IPS DF 4.7 (cell line): Measurements from ENCODE around the gene SRCIN1.

ENCODE experiments used
- DNase-seq: peaks from one replicate; pipeline ENCODE4 v3.0.0-alpha.2; 2013; ENCODE audit warnings: low spot score; ENCODE audit errors: extremely low read depth

Gene SRCIN1

DNA sequence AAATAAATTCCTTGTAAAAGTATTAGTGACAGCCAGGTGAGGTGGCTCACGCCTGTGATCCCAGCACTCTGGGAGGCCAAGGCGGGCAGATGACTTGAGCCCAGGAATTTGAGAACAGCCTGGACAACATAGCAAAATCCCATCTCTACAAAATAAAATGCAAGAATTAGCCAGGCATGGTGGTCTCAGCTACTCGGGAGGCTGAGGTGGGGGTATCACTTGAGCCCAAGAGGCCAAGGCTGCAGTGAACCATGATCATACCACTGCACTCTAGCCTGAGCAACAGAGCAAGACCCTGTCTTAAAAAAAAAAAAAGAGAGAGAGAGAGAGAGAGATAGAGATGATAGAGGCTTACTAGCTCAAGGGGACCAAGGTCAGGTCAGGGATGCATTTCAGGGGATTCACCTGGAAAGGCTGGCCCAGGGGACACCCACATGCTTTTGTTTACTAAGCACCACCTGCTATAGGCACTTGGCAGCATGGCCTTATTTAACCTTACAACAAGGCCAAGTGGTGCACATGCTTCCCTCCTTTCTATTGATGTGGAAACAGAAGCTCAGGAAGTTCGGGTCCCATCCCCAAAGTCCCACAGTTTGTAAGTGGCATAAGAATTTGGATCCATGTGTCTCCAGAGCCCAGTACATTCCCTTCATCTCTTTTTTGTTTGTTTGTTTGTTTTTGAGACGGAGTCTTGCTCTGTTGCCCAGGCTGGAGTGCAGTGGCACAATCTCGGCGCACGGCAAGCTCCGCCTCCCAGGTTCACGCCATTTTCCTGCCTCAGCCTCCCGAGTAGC, 12.4 kb upstream of the SRCIN1 start:
- no peak for DNase-seq

DNA sequence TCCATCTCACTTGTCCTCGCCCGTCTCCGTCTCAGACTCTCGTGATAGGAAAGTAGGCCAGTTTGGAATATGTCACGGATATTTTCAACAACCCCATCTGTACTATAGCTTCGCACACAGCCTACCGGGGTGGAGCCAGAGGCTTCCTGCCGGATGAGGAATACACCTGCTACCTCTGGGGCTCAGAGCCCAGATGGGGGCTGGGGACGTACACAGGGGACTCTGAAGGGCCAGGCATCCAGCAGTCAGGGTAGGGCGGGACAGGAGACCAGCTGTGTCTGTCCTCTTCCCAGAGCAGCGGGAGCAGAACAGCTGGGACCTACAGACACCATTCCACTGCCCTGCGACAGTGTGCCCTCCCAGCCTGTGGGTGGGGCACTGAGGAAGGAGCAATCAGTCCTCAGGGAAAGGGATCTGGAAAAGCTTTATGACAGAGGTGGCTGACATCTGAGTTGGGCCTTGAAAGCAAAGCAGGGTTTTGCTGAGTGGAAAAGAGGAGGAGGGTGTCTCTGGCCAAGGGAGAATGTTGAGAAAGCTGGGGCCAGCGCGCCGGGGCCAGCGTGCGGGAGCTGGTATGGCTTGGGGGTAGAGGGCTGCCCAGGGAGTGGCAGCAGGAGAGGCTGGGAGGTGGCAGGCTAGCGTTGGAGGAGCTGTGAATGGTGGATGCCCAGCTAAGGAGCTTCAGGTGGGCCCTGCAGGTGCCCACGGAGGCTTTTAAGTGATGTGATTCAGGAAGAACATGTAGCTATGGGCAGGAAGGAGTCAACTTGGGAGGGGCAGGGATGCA, 11.5 kb upstream of the SRCIN1 start:
- DNase-seq: no peak

DNA sequence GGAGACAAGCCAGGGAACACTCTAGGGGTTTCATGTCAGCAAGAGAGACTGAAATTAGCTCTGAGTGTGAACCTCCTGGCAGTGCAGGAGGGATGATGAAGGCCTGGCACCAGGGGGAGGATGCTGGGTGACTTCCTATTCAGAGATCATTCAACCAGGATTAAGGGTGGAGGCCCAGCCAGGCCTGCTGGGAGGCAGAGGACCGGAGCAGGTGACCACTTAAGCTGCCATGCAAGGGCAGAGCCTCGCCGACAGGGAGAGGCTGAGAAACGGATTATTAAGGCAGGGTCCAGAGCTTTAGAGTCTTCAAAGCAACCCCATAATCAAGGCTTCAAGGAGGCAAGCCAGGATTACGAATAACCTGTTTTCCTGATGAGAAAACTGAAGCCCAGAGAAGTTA, 10.6 kb upstream of the SRCIN1 start:
- DNase-seq: no peak

DNA sequence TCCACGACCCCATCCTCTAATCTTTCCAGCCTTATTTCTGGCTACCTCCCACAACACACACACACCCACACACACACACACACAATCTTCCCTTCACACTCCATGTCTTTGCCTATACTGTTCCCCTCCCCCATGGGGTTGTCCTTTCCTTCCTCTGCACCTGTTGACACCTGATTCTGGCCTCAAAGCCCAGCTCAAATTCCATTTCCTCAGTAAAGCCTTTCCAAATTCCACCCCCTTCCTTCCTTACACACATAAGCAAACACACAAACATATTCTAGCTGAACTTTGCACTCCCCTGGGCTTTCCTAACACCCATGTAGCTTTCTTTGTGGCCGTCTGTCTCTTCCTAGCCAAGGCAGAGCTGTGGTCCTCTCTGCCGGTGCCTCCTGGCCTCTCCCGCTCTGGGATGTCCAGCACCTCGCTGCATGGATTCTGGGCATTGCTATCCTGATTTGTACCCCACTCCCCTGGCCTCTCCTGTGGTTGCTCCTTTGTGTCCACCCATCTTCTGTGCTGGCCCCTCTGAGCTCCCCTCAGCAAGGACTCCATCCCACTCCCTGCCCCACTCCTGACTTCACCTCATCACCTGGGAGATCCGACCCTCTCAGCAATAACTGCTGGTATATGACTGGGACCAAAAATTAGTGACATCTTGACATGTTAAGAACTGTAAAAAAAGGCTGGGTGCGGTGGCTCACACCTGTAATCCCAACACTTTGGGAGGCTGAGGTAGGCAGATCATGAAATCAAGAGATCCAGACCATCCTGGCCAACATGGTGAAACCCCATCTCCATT, 8.4 kb upstream of the SRCIN1 start:
- no peak for DNase-seq

DNA sequence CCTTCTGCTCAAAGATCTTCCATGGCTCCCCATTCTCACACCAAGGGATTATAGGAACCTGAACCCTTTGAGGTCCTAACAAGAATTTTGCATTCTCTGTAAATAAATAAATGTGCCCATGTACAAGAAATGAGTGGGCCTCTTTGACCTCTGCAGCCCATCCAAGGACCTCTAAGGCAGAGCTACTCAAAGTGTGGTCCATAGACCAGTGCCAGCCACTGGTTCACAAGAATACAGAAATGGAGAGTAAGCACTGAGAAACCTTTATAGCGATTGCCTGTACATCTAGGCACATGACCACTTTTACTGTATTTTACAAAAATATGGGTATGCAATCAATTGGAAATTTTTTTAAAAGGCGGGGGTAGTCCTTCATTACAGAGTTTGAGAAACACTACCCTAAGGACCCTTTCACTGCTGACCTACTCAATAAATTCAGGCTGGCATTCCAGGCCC, 7.8 kb upstream of the SRCIN1 start:
- DNase-seq: no peak

DNA sequence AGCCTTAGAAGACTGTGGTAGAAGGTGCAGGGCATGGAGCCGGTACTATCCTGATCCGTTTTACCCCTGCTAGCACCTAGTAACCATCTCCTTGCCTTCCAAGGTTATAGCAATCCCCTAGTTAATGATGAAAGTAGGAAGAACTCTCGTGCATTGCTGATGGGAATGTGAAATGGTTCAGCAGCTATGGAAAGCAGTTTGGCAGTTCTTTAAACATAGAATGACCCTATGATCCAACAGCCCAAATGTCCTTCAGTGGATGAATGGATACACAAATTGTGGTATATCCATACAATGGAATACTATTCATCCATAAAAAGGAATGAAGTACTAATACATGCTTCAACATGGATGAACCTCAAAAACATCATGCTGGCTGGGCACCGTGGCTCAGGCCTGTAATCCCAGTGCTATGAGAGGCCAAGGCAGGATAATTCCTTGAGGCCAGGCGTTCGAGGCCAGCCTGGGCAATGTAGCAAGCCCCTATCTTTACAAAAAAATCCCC, 6.2 kb upstream of the SRCIN1 start:
- no peak for DNase-seq

DNA sequence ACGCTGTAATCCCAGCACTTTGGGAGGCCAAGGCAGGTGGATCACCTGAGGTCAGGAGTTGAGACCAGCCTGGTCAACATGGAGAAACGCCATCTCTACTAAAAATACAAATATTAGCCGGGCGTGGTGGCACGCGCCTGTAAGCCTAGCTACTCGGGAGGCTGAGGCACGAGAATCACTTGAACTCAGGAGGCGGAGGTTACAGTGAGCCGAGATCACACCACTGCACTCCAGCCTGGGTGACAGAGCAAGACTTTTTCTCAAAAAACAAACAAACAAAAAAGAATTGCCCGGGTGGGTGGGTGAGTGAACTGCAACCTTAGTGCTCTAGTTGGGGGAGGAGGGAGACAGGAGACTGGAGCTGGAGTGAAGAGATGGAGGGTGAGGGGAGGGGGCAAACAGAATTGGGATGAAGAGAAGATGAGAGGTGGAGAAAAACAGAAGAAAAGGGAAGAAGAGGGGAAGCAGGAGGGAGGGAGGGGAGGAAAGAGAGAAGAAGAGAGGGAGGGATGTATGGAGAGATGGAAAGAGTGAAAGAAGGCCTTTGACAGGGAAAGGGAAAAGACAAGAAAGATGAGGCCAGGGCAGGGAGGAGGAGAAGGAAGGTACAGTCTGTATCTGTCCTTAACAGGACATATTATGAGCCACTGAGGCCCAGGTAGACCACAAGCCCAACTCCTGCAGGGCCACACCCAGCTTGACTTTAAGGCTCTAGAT, 5.5 kb upstream of the SRCIN1 start:
- no peak for DNase-seq

DNA sequence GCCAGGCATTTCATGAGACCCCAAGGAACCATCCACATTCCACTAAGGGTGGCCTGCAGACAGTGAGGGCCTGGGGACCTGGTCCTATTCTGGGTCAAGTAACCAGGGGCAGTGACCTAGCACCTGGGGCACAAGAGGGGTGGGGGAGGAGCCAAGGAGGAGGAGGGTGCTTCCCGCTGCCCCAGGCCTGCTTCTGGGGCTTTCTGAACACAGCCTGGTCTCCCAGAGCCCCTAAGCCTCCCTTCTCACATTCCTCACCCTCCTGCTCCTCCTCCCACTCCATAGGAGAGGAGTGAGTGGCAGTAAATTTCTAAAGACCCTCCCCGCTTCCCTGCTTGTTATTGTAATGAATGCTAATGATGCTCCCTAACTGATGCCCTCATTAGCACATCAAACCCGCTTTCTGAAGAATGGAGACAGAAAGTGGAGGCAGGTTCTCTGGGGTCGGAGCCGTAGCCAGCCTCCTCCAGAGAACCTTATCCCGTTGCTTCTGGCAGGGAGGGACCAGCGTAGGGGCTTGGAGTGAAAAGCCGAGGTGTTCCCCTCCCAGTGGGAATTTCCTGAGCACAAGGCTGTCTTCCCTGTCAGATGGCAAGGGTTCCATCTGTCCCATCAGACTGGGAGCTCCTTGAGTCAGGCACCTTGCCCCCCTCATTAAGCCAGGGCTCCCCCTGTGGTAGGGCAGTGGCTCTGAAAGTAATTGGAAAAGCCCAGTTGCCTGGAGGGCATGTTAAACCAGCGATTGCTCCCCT, 3.7 kb upstream of the SRCIN1 start:
- peak; percentile 95 for DNase-seq

DNA sequence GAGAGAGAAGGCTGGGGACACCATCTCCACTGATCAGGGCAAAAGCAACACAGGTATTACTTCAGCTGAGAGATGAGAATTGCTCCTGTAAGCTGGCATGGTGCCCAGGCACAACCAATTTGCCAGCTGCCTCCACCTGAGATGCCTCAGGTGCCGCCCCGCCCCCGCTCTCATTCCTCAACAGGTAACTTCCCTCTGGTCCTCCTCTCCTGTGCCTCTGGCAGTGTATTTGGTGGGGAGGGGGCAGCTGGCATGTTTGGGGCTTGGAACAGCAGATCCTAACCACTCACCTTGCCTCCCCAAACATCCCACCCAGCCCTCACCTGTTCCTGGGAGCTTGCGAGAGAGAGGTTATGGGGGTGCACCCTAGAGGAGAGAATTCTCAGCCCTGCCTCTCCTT, 2.9 kb upstream of the SRCIN1 start:
- DNase-seq: no peak

DNA sequence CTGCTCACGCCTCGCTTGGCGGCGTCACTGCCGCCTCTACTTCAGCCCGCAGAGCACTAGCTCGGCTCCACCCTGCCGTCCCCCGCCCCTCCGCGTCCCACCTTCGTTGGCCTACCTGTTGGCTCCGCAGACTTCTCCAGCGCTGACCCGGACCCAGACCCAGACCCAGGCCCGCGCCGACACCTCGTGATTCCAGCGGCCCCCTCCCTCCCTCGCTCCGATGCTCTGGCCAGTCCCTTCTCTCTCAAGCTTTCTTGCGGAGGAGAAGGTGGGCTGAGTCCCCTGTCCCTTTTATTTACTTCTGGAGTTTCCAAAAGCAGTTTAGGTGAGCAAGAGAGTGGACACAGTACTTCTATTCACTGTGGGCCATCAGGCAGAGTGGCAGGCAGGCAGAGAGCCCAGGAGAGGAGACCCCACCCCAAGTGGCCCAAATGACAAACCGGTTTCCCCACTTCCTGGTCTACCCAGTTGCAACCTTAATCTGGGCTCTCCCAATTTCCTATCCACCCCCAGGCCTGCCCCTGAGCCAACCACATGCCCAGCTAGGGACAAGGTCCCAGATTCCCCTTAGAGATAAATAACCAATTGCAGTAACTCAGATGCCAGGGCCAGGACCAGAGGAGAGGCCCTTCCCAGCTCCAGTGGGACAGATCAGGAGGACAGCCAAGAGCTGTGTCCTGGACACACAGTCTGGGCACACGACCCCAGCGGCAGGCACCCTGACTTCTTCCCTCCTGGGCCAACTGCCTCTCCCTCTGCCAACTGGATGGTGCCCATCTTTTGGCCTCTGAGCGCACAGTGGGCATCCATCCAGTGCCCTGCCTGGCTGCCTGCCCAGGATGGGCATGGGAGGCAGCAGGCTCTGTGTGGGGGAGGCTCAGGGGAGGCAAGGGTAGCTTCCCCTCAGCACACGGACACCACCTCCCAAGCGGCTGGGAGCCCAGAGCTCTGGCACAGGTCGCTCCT, 1.2 kb upstream of the SRCIN1 start:
- no peak for DNase-seq

DNA sequence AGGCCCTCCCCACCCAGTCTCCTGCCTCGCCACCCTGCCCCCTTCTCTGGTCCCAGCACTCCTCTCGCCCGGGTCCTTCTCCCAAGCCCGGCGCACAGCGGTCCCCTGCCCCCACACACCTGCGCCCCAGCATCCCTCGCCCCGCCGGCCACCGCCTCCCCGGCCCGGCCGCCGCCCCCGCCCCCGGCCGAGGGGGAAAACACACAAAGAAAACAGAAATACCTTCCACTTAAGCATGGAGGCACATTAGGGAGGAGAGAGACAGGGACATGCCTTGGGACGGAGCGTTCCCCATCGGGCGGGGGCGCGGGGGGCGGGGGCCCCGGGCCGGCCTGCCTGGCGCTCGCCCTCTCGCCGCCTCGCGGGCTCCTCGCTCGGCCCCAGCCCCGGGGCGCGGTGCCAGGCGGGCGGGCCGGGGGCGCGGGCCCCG, 326 bp downstream of the SRCIN1 start:
- no peak for DNase-seq

DNA sequence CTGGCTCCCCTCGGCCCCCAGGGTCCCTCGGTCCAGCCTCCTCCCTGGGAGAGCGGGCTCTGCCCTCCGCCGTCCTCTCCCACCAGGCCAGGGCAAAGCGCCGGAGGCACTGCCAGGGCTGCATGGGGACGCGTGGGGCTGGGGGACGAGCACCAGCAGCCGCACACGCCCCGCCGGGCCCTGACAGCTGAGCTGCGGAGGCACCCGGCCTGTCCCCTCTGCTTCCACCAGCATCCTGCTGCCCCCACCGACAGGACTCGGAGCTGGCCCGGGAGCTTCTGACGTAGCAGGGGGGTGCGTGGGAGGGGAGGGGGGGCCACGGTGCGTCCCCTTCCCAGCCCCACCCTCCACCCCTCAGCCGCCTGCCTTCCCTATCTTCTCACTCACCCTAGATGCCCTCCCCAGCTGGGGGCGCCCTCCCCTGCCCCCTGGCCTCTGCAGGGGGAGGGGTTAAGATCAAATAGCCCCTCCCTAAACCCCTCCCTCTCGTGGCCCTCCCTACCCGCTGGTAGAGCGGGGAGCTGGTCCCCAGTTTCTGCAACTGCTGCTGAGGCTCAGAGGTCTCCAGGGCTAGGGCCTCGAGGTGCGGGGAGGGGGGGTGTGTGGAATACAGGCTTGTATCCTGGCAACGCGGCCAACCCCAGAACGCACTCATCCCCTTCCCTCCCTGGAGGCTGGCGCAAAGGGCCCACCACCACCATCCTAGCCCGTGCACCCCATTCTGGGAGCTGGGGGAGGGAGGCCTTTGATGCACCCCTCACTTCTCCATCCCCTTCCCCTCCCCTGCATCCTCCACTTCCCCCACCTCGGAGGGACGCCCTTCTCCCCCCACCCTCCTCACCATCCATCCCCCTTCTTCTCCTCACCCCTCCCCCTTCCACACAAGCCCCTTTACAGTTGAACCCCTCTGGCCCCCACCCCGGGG, 1.0 kb downstream of the SRCIN1 start:
- no peak for DNase-seq

DNA sequence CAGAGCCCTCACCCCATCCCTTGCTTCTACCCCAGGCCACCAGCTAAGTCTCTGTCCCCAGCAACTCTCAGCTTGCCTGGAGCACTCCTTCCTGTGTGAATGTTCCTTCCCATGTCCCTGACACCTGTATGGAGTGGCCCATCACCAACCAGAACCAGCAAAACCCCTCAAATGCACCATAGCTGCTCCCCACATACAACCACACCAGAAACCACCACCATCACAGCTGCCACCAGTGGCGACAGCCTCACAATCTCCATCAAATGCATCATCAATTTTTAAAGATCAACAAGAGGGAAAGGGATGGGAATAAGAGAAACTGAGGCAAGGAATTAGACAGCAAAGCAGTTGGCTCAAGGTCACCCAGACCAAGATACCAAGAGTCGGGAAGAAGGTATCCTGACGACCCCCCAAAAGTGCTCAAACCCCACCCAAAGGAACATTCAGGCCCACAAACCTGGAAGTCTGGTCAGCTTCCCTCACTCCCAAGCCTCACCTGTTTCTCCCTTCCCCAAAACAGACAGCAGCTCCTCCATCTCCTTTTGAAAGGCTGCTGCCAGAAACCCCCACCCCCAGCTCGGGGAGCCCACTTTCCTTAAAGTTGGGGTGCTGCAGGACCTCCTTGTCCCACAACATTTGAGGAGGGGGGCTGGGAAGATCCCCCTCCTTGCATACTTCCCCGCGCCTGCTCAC, 1.8 kb downstream of the SRCIN1 start:
- no peak for DNase-seq

DNA sequence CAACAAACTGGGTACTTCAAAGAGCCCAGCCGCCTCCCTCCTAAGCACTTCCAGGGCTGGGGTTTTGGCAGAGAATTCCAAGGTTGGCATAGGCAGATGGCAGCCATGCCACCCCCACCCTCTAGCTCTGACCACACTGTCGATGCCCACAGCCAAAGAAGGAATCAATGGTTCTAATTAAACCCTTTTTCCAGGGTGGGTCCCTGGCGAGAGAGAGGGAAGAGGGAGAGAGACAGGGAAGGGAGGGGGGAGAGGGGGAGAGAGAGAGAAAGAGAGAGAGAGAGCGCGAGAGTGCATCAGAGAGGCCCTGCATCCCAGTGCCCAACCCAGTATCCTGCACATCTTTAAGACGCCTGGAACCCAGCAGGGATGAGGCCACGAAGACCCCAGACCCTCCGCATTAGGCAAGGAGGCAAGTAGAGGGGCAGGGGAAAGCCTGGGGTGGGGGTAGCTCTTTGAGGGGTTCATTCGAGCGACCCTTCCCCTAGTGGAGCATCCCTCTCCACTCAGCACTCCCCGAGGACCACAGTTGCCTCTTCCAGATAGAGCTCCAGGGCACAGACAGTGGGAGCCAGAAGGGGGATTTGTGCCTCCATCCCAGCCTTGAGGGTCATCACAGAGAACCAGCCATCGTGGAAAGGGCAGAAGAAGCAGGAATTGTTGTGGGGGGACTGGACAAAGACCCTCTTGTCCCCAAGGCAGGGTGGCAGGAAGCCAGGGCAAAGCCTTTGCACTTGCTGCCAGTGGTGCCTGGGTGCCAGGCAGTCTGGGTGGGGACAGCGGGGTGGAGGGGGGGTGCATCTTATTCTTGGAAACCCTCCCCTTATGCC, 2.6 kb downstream of the SRCIN1 start:
- DNase-seq: no peak

DNA sequence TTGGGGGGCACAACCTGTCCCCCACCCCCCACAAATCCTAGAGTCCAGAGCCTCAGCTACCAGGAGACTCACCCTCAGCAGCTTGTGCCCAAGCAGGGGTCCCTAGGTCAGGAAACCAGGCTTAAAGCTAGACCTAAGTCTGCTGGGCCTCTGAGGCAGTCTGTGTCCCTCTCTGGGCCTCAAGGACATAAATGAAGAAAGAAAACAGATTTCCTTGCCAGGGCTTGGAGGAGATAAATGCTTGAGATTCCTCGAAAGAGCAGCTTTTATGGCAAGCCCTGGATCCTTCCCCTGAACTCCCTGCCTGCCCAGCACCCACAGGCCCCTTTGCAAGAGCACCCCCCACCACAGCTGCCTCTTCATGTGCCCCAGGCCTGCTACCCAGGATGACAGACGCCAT, 3.3 kb downstream of the SRCIN1 start:
- no peak for DNase-seq

DNA sequence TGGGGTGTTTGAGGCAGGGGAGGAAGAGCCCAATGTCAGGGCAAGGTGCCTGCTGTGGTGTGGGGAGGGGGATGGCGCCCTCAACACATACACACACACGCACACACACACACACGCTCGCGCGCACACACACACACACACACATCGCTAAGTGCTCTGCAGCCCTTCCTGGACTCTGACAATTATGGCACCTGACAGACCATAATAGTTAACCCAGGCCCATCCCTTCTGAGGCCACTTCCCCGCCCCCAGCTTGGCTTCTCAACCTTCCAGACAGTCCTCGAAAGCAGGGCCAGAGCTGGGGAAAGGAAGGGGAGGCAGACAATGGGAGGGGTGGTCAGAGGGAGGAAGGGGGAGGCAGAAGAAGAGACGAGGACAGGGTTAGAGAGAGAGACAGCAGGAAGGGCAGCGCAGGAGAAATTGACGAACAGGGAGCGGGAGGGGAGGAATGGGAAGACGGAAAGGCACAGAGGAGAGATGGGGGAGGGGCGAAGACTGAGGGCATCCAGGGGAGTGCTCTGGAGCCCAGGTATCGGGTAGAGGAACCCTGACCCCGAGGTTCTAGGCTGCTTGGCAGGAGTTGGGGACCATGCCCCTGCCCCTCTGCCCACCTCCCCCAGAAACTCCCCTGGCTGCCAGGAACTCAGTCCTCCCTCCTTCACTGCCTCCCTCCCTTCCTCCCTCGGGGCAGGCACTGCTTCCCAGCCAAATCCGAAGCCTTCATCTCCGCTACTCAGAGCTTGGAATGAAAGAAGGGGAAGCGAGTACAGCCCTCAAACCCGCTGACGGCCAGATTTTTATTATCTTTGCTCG, 4.0 kb downstream of the SRCIN1 start:
- DNase-seq: no peak
